Fibroblast of lung (primary cell): ENCODE results near the gene LIPA.

Source experiments
- EZH2 ChIP-seq: IDR thresholded peaks from 2 replicates; pipeline ENCODE4 v1.5.1; 2012; ENCODE audit warnings: low read length, control low read depth, mild to moderate bottlenecking; ENCODE audit errors: missing control alignments
- TF ChIP-seq, protein P1 (sequence below), 2 donors: IDR thresholded peaks in 1 of 2; conservative IDR thresholded peaks in 1 of 2; 1 replicate in 1 of 2; 2 replicates in 1 of 2; pipeline ENCODE4 v1.5.1; 2011 to 2012; ENCODE audit warnings: low read length in 2 of 2, control low read depth in 1 of 2, inconsistent platforms in 1 of 2, low read depth in 1 of 2, mild to moderate bottlenecking in 1 of 2

DNA sequence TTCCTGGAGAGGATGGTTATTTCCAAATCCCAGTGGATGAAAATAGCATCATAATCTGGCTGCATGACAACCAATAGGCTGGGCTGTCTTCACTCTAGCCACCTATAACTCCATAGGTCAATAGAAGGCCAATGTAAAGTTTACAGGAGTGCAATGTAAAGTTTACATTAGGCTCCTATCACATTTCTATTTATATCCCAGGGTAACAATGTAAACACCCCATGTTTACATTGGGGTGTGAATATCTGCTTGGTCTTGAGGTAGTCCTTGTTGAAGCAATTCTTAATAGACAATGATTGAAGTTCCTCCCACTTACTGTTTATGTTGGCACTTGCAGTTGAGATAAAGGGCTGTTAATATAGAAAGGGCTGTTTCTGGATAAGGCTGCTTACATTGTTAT is 65.9 kb downstream of the LIPA start:
- TF ChIP-seq, protein P1, sequence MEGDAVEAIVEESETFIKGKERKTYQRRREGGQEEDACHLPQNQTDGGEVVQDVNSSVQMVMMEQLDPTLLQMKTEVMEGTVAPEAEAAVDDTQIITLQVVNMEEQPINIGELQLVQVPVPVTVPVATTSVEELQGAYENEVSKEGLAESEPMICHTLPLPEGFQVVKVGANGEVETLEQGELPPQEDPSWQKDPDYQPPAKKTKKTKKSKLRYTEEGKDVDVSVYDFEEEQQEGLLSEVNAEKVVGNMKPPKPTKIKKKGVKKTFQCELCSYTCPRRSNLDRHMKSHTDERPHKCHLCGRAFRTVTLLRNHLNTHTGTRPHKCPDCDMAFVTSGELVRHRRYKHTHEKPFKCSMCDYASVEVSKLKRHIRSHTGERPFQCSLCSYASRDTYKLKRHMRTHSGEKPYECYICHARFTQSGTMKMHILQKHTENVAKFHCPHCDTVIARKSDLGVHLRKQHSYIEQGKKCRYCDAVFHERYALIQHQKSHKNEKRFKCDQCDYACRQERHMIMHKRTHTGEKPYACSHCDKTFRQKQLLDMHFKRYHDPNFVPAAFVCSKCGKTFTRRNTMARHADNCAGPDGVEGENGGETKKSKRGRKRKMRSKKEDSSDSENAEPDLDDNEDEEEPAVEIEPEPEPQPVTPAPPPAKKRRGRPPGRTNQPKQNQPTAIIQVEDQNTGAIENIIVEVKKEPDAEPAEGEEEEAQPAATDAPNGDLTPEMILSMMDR (conservative IDR thresholded peaks at IDR 0.05 in 1 of 2, IDR thresholded peaks at IDR 0.05 in 1 of 2; ENCODE audit: low read depth in 1 of 2, low read length in 2 of 2): no peak
- no peak for TF ChIP-seq EZH2
